Naive thymus-derived CD8-positive, alpha-beta T cell (primary cell): ENCODE results near the gene INPP4A. TPM values are rescaled to one million over a fixed set of nuclear protein-coding genes. Genes with fewer than 3 reads are reported as not detected.
A peak's percentile ranks its signal among the peaks of the same experiment; 100 is the strongest.

ENCODE experiments used
- ATAC-seq, 2 donors: fragments of 150-1000 bp; cut with Tn5 transposase in 1 of 2; sonication (Bioruptor Pico), chemical (Tn5 transposase) in 1 of 2; 1 replicate in 1 of 2; 2 replicates in 1 of 2; pipeline ENCODE4 v1.10.0; 2021; ENCODE audit warnings: mild to moderate bottlenecking in 2 of 2, moderate library complexity in 2 of 2
- POLR2A ChIA-PET: fragments of 350-600 bp; sonication (Branson Sonifier 250); formaldehyde crosslinking; loops from one replicate; lab custom pipeline; 2021; ENCODE audit warnings: antibody characterized with exemption; lab: Charles Lee
- DNase-seq, 10 donors: peaks; one replicate each; pipeline versions ENCODE4 v3.0.0 to v3.0.0-alpha.2; 2020 to 2022
- H3K27ac Mint-ChIP-seq, 10 donors: one replicate each; pipeline ENCODE4 v1.8.0; 2020 to 2022; ENCODE audit warnings: mild to moderate bottlenecking in 10 of 10, mixed read lengths in 10 of 10, moderate library complexity in 4 of 10, inconsistent platforms in 1 of 10
- H3K27me3 Mint-ChIP-seq, 5 donors: one replicate each; pipeline ENCODE4 v1.8.0; 2021 to 2022; ENCODE audit warnings: mixed read lengths in 5 of 5
- H3K36me3 Mint-ChIP-seq, 3 donors: one replicate each; pipeline ENCODE4 v1.8.0; 2020 to 2022; ENCODE audit warnings: mixed read lengths in 3 of 3, mild to moderate bottlenecking in 2 of 3, inconsistent platforms in 1 of 3
- H3K4me1 Mint-ChIP-seq, 4 donors: one replicate each; pipeline ENCODE4 v1.8.0; 2021 to 2022; ENCODE audit warnings: mixed read lengths in 4 of 4
- H3K4me3 Mint-ChIP-seq, 10 donors: one replicate each; pipeline ENCODE4 v1.8.0; 2020 to 2022; ENCODE audit warnings: mild to moderate bottlenecking in 10 of 10, mixed read lengths in 10 of 10, moderate library complexity in 6 of 10, inconsistent platforms in 1 of 10
- H3K9me3 Mint-ChIP-seq, 9 donors: one replicate each; pipeline ENCODE4 v1.8.0; 2020 to 2022; ENCODE audit warnings: mixed read lengths in 9 of 9, mild to moderate bottlenecking in 3 of 9, inconsistent platforms in 1 of 9, moderate library complexity in 1 of 9
- polyA plus RNA-seq, 3 donors: library from polyadenylated mRNA; unstranded; fragments of 300-500 nt; fragmentation: Illumina TruSeq; gene quantifications; one replicate each; pipeline ENCODE4 v1.2.3, GENCODE V29; 2021
- total RNA-seq, 8 experiments: library from RNA in 2 of 8; stranded (reverse) in 2 of 8; gene quantifications; one replicate each; pipeline ENCODE4 v1.2.3 and lab custom pipeline; 2021 to 2026

INPP4A gene
- total and polyA plus RNA-seq, 5 experiments from 2014 or later = 37.7 to 141 (median 64.3) TPM

GRCh38 chr2:98463551-98463971 is 18.9 kb downstream of the INPP4A start:
- DNase-seq (no peak), ATAC-seq (no peak)
- POLR2A ChIA-PET = interaction anchor here (2.0 to 12.8 kb wide), 5 partner anchors 13 to 308 kb away, joined by 6 to 233 read pairs (median 10); partner anchors contain the start of genes COA5, INPP4A and UNC50
- H3K4me1 Mint-ChIP-seq = peaks cover 69 to 95% (median 91%) of the 10 kb centered on the region in 4 donors
- H3K27me3 Mint-ChIP-seq = no peaks in the 10 kb centered on the region
- peaks cover 0 to 4% (median 3%) of the 10 kb centered on the region in 3 donors for H3K36me3 Mint-ChIP-seq
- H3K4me3 Mint-ChIP-seq = peak overlapping the region; percentile 77 to 94 (median 88)
- H3K27ac Mint-ChIP-seq = peak overlapping the region; percentile 89 to 99 (median 98)
- H3K9me3 Mint-ChIP-seq = no peaks in the 10 kb centered on the region

GRCh38 chr2:98463988-98464771 is 19.5 kb downstream of the INPP4A start:
- ATAC-seq = peak; percentile 41 to 56
- H3K27me3 Mint-ChIP-seq = no peaks in the 10 kb centered on the region
- peak overlapping the region; percentile 77 to 94 (median 88) for H3K4me3 Mint-ChIP-seq
- peaks cover 0 to 5% (median 0%) of the 10 kb centered on the region in 3 donors for H3K36me3 Mint-ChIP-seq
- peaks cover 67 to 95% (median 90%) of the 10 kb centered on the region in 4 donors for H3K4me1 Mint-ChIP-seq
- POLR2A ChIA-PET = interaction anchor here (1.1 to 12.8 kb wide), 8 partner anchors 14 to 802 kb away, joined by 3 to 233 read pairs (median 6); partner anchors contain the start of genes COA5, INPP4A, LIPT1 and TSGA10
- peak in 6 of 10 donors; percentile 40 to 79 (median 59) for DNase-seq
- H3K9me3 Mint-ChIP-seq = no peaks in the 10 kb centered on the region
- peak overlapping the region; percentile 89 to 99 (median 98) for H3K27ac Mint-ChIP-seq

GRCh38 chr2:98464772-98465310 is 20.2 kb downstream of the INPP4A start:
- ATAC-seq (peak; percentile 13 to 28), DNase-seq (peak in 2 of 10 donors; percentile 27 to 54)
- H3K4me1 Mint-ChIP-seq = peaks cover 64 to 95% (median 88%) of the 10 kb centered on the region in 4 donors
- peaks cover 0 to 5% (median 0%) of the 10 kb centered on the region in 3 donors for H3K36me3 Mint-ChIP-seq
- H3K4me3 Mint-ChIP-seq = peak overlapping the region; percentile 77 to 94 (median 88)
- no peaks in the 10 kb centered on the region for H3K9me3 Mint-ChIP-seq
- peak overlapping the region; percentile 89 to 99 (median 98) for H3K27ac Mint-ChIP-seq
- POLR2A ChIA-PET = interaction anchor here (1.1 to 12.8 kb wide), 9 partner anchors 14 to 802 kb away, joined by 3 to 233 read pairs (median 6); partner anchors contain the start of genes COA5, INPP4A, LIPT1 and TSGA10
- no peaks in the 10 kb centered on the region for H3K27me3 Mint-ChIP-seq

GRCh38 chr2:98465456-98466226 is 21.0 kb downstream of the INPP4A start:
- peaks cover 61 to 95% (median 88%) of the 10 kb centered on the region in 4 donors for H3K4me1 Mint-ChIP-seq
- no peaks in the 10 kb centered on the region for H3K27me3 Mint-ChIP-seq
- H3K27ac Mint-ChIP-seq = peak overlapping the region; percentile 89 to 99 (median 98)
- peak; percentile 69 to 74 for ATAC-seq
- DNase-seq = peak; percentile 69 to 92 (median 86)
- peak overlapping the region; percentile 77 to 94 (median 88) for H3K4me3 Mint-ChIP-seq
- POLR2A ChIA-PET = interaction anchor here (1.7 to 12.8 kb wide), 6 partner anchors 15 to 305 kb away, joined by 4 to 233 read pairs (median 8); partner anchors contain the start of genes COA5, INPP4A and UNC50
- H3K36me3 Mint-ChIP-seq = peaks cover 0 to 5% (median 0%) of the 10 kb centered on the region in 3 donors
- no peaks in the 10 kb centered on the region for H3K9me3 Mint-ChIP-seq

GRCh38 chr2:98467082-98467536 is 22.5 kb downstream of the INPP4A start:
- ATAC-seq = no peak
- DNase-seq = no peak
- H3K27ac Mint-ChIP-seq = peak overlapping the region; percentile 89 to 99 (median 98)

GRCh38 chr2:98467652-98468051 is 23.0 kb downstream of the INPP4A start:
- Mint-ChIP-seq H3K4me3 (peak overlapping the region; percentile 77 to 94 (median 88)), H3K4me1 (peaks cover 58 to 97% (median 92%) of the 10 kb centered on the region in 4 donors), H3K27ac (peak overlapping the region; percentile 90 to 99 (median 98)), H3K9me3 (no peaks in the 10 kb centered on the region), H3K36me3 (peaks cover 0 to 3% (median 0%) of the 10 kb centered on the region in 3 donors), H3K27me3 (no peaks in the 10 kb centered on the region)
- no peak for DNase-seq
- POLR2A ChIA-PET = interaction anchor here (9.7 to 12.8 kb wide), 2 partner anchors 14 to 17 kb away, joined by 194 to 233 read pairs; partner anchors contain the start of gene INPP4A
- ATAC-seq = no peak

More at GRCh38 chr2:98467082-98467536, 22.5 kb downstream of the INPP4A start:
- no peaks in the 10 kb centered on the region for H3K27me3 Mint-ChIP-seq
- H3K36me3 Mint-ChIP-seq = peaks cover 0 to 3% (median 0%) of the 10 kb centered on the region in 3 donors
- H3K4me3 Mint-ChIP-seq = peak overlapping the region; percentile 77 to 94 (median 88)
- no peaks in the 10 kb centered on the region for H3K9me3 Mint-ChIP-seq
- H3K4me1 Mint-ChIP-seq = peaks cover 54 to 95% (median 88%) of the 10 kb centered on the region in 4 donors
- POLR2A ChIA-PET = interaction anchor here (0.6 to 12.8 kb wide), 3 partner anchors 10 to 17 kb away, joined by 3 to 233 read pairs (median 194); partner anchors contain the start of gene INPP4A

- Mint-ChIP-seq H3K36me3 (peaks cover 0 to 3% (median 0%) of the 10 kb centered on the region in 3 donors), H3K27me3 (no peaks in the 10 kb centered on the region), H3K4me3 (peak overlapping the region in 9 of 10 donors; percentile 54 to 75 (median 68)), H3K9me3 (no peaks in the 10 kb centered on the region), H3K27ac (peak overlapping the region; percentile 46 to 98 (median 91)), H3K4me1 (peaks cover 59 to 98% (median 92%) of the 10 kb centered on the region in 4 donors)
- ATAC-seq (no peak), DNase-seq (no peak)
- POLR2A ChIA-PET = interaction anchor here (0.7 to 12.8 kb wide), 4 partner anchors 13 to 354 kb away, joined by 3 to 233 read pairs (median 98); partner anchors contain the start of genes INPP4A and MGAT4A
These were observed 24.1 kb downstream of the INPP4A start for GRCh38 chr2:98468621-98469236.

GRCh38 chr2:98469862-98470544 is 25.3 kb downstream of the INPP4A start:
- DNase-seq (no peak), ATAC-seq (no peak)
- peak overlapping the region; percentile 46 to 98 (median 90) for H3K27ac Mint-ChIP-seq
- H3K36me3 Mint-ChIP-seq = peaks cover 0 to 3% (median 0%) of the 10 kb centered on the region in 3 donors
- POLR2A ChIA-PET = interaction anchor here (0.6 to 12.8 kb wide), 5 partner anchors 8 to 721 kb away, joined by 3 to 233 read pairs (median 6); partner anchors contain the start of gene INPP4A
- no peaks in the 10 kb centered on the region for H3K9me3 Mint-ChIP-seq
- H3K27me3 Mint-ChIP-seq = no peaks in the 10 kb centered on the region
- H3K4me3 Mint-ChIP-seq = peak overlapping the region in 9 of 10 donors; percentile 21 to 80 (median 66)
- H3K4me1 Mint-ChIP-seq = peaks cover 58 to 98% (median 91%) of the 10 kb centered on the region in 4 donors

GRCh38 chr2:98470851-98471255 is 26.2 kb downstream of the INPP4A start:
- Mint-ChIP-seq H3K27me3 (no peaks in the 10 kb centered on the region), H3K27ac (peak overlapping the region; percentile 46 to 98 (median 90)), H3K4me1 (peaks cover 59 to 98% (median 91%) of the 10 kb centered on the region in 4 donors), H3K9me3 (no peaks in the 10 kb centered on the region), H3K36me3 (peaks cover 0 to 3% (median 0%) of the 10 kb centered on the region in 3 donors), H3K4me3 (peak overlapping the region; percentile 6 to 80 (median 70))
- ATAC-seq = no peak
- POLR2A ChIA-PET = interaction anchor here (1.3 to 12.8 kb wide), 3 partner anchors 9 to 14 kb away, joined by 4 to 194 read pairs (median 6); no protein-coding TSS in a partner anchor
- no peak for DNase-seq

GRCh38 chr2:98471402-98472131 is 26.9 kb downstream of the INPP4A start:
- no peaks in the 10 kb centered on the region for H3K27me3 Mint-ChIP-seq
- H3K9me3 Mint-ChIP-seq = no peaks in the 10 kb centered on the region
- H3K27ac Mint-ChIP-seq = peak overlapping the region; percentile 85 to 99 (median 93)
- peak overlapping the region; percentile 6 to 85 (median 72) for H3K4me3 Mint-ChIP-seq
- peaks cover 0 to 3% (median 0%) of the 10 kb centered on the region in 3 donors for H3K36me3 Mint-ChIP-seq
- POLR2A ChIA-PET = interaction anchor here (0.6 to 12.8 kb wide), 5 partner anchors 10 to 51 kb away, joined by 3 to 194 read pairs (median 3); no protein-coding TSS in a partner anchor
- ATAC-seq (no peak), DNase-seq (no peak)
- peaks cover 54 to 98% (median 91%) of the 10 kb centered on the region in 4 donors for H3K4me1 Mint-ChIP-seq
